Measurements from ENCODE around the gene GHRHR.

The GHRHR gene

DNA sequence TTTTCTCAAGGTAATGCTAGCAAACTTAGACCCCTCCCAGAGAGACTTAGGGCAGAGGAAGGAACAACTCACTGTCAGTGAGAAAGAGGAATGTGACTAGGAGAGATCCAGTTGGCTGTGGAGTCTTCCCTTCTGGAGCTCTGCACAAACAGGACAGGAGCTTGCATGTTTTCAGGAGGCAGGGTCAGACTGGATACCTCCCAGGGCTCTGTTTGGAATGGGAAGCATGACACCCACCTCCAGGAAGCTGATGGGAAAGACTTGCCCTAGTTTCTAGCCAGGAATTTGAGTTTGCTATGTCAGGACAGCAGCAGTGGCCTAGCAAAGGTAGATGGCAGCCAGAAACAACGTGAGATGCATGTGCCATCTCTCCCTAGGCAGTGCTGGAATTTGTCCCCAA lies 40.6 kb downstream of the GHRHR start:
- no peak for DNase-seq (ENCODE audit: low spot score)

DNA sequence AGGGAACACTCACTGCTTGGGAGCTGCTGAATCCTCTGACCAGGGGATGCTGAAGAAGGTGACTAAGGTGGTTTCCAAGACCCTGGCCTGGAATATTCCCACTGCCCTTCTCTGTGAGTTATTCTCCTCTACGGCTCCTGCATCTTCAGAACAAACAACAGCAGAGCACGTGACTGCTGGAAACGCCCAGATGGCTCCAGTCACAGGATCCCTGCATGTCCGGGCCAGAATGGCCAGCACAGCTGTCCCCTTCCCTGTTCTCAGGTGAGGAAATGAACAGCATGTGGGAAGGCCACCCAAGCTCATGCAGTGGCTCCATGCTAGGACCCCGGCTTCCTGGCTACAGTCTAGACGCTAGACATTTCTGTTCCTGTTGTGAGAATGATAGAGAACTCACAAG lies 43.1 kb downstream of the GHRHR start:
- DNase-seq (ENCODE audit: low spot score) = no peak

DNA sequence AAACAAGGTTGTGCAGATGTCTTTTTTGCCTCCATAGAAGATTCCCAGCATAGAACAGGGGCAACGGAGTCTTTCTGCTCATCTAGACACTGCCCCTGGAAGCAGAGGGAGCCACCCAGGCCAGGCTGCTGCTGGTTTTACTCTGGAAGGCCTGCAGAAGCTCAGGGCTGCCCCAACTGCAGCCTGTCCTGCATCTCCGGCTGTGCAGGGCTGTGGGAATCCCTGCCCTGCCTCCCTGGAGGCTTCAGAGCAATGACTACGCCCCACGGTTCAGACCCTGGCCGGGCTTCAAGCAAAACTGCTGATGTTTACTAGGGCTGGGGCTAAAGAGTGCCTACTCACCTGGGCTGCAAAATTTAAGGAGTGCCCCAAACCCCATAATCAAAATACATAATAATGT lies 43.9 kb downstream of the GHRHR start:
- no peak for DNase-seq (ENCODE audit: low spot score)

DNA sequence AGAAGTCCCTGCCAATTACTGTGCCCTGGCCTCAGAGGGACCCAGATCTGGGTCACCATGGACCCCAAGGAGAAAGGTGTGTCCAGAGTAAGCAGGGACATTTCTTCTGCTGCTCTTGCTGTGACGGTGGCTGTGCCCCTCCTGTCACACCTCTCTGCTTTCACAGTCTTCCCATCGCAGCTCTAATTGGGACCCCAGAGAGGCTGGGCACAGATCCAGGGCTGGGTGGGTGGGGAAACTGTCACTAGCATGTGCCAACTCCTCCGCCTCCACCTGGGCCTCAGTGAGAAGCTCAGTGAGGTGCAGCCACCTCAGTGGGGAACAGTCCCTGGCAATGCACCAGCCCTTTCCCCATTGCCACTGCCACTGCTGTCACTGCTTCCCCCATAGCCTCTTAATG lies 51.1 kb downstream of the GHRHR start:
- DNase-seq (ENCODE audit: low spot score) = no peak

DNA sequence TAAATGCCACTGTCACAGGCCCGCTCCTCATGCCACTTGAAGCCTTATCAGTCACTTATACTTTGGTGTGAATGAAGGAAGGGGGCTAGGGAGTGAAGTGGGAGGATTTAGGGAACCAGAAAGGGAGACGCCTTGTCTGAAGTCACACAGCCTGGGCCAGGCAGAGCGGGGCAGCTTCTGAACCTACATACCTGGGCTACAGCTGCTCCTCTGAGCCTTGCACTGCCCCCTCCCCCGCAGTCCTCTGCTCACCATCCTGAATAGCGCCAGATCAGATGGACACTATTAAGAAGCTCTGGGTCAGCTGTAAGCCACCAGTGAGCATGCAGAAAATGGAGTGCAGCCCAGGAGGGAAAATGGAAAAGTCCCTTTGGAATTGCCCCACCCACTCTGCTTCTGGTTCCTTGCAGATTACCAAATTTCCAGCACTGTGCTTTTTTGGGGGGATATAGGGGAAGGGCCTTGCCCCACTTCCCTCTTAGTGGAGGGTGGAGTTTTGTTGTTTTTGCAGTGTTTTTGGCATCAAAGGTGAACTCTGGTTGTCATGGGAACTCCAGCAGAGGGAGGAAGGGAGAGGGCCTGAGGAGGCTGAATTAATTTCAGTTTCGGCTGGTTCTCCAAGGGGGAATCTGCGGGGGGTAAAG lies 53.4 kb downstream of the GHRHR start:
- DNase-seq (ENCODE audit: low spot score) = no peak

DNA sequence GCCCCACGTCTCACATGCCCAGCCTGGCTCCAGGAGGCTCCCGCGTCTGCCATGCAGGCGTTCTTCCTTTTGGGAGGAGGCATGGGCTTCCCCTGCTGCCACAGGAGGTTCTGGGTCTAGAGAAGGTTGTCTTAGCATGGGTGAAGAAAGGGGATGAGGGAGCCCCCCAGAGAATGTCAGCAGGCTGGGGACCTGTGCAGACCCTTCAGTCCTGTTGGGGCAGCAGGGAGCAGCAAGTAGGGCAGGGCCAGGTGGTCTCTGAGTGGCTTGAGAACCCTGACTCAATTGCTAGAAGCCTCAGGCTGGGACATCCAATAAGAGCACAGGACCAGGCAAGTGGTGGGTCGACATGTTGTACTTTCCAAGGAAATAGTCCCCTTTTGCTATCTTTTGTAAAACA lies 54.0 kb downstream of the GHRHR start:
- DNase-seq (ENCODE audit: low spot score) = no peak

DNA sequence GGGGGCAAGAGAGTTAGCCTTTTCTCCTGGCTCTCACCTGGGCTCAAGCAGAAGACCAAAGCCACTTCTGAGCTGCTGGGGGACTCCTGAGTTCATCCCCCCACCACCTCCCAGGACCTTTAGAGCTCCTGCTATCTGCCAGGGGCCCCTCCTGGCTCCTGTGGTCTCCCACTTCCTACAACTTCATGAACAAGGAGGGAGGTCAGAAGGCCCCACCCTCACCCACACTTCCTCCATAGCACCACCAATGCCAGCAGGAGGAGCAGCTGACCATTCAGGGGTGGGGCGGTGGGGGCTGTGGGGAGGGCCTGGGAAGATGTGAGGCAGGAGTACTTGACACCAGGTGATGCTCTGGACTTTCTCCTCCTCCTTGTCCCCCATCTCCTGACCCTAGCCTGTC lies 55.8 kb downstream of the GHRHR start:
- no peak for DNase-seq (ENCODE audit: low spot score)

DNA sequence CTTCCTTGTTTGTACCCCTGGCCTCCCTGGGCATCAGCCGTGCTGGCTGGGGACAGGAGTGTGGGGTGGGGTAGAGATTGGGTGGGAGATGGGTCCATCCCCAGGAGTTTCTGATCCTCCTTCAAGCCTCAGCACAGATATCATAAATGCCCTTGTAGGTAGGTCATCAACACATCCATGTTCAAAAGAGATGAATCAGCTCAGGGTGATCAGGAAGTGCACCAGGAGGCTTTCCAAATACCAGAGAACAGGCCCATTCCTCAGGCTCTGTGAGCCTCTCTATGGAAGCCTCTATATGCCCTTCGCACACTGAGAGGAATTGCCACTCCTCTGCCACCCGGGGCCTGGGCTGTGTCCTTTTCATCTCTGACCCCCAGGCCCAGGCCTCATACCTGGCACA lies 56.4 kb downstream of the GHRHR start:
- no peak for DNase-seq (ENCODE audit: low spot score)

DNA sequence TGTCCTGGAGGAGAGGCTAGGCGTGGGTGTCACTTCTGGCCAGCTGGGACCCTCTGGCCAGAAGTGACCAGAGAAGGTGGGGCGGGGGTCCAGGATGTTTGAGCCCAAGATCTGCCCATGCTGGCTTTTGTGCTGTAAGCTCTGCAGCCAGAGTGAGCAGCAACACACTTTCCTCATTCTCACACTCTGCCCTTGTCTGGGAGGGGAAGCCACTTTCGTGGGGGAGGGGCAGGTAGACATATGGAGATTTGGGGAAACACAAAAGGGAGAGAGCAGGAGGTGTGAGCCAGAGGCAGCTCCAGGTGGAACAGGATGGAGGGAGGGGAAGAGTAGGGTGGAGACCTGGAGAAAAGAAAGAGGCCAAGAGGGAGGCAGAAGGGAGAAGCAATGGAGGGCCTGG lies 56.9 kb downstream of the GHRHR start:
- no peak for DNase-seq (ENCODE audit: low spot score)

DNA sequence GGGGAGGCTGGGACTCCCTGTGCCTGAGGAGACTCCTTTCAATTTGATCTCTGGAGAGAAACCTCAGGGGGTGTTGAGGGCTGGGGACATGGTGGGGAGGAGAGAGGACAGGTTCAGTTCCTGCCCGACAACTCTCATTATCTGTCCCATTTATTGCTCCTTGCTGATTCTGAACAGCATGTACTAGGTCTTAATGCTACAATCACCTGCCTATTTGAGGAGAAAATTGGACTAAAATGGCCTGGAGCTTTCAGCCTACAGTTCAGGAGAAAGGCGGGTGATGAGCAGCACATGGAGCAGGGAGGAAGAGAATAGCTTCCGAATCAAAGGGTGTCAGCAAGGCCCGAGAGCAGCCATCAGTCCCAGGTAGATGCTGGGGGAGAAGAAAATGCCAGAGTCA lies 58.4 kb downstream of the GHRHR start:
- no peak for DNase-seq (ENCODE audit: low spot score)

DNA sequence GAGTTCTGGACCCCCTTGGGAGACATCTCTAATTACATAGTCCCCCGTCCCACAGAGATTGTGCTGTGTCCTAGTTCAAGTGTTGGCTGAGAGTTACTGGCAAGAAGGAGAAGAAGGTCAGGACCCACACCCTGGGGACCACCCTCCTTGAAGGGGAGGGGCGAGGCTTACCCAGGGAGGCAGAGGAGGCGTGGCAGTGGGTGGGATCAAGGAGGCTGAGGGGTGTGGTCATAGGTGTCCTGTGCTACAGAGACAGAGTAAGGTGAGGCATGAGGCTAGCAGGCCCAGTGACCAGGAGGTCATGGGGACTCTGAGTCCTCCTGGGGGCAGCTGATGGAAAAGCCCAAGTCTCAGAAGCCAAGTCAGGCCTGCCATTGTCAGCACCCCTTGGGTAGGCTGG lies 59.0 kb downstream of the GHRHR start:
- DNase-seq (ENCODE audit: low spot score) = no peak

DNA sequence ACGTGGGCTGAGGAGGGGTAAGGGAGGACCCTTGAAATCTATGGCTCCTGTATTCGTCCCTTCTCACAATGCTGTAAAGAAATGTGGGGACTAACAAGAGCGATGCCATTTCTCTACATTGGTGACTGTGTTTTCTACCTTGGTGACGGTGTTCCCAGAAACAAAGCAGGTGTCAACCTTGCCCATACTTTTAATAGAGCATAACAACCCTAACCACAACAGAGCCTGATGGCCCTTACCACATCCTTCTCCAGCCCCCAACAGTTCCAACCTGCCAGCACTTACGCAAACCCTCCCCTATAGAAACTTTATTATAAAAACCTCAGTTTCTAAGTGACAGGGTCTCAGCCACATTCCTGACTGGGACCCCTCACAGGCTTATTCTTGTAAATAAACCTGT lies 60.1 kb downstream of the GHRHR start:
- no peak for DNase-seq (ENCODE audit: low spot score)

DNA sequence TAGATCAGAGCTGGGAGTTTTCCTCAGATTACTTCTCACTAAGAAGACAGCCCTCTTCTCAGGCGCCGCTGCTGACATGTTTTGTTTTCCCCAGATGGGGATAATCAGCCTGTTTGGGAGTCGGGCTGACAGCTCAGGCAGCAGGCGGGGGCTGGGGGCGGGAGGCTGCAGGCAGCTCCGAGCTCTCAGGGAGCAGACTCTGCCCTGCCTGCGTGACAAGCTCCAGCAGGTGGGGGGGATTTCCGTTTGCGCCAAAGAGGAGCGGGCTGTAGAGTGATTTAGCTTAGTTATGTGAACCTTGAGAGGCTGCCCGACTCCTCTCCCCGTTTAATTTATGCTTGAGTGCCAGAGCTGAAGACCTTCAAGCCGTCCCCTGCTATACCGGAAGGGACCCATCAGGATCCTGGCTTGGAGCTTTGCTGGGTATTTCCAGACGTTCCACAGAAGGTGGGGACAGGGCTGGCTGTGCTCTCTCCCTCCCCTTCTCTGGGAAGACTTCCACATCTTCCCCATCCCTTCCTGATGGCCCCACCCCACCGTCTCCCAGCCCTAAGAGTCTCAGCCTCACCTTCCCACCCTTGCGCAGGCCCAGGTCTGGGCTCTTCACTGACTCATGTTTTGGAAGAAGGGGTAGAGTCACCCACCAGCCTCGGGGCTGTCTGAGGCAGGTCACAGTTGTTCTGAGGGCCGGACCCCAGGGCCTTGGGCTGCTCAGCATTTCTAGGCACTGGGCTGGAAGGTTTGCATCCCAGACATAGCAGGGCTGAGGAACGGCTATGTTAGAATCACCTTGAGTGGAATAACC lies 63.6 kb downstream of the GHRHR start:
- DNase-seq (ENCODE audit: low spot score) = peak; percentile 78

DNA sequence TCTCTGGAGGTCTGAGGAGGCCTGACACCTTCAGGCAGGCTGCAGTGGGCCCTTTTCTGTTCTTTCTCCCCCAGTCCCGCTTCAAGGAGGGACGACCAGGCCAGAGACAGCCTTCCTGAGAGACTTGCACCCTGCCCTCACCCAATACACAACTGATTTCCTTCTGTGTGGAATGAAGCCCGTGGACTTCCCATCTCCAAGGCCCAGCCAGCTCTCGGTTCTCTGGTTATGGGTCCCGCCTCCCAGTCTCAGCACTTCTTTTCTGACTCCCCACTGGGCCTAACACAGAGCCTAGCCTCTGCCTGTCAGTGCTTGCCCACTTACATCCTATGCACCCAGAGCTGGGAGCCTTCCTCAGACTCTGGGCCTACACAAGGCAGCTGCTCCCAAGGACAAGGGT lies 64.3 kb downstream of the GHRHR start:
- no peak for DNase-seq (ENCODE audit: low spot score)

DNA sequence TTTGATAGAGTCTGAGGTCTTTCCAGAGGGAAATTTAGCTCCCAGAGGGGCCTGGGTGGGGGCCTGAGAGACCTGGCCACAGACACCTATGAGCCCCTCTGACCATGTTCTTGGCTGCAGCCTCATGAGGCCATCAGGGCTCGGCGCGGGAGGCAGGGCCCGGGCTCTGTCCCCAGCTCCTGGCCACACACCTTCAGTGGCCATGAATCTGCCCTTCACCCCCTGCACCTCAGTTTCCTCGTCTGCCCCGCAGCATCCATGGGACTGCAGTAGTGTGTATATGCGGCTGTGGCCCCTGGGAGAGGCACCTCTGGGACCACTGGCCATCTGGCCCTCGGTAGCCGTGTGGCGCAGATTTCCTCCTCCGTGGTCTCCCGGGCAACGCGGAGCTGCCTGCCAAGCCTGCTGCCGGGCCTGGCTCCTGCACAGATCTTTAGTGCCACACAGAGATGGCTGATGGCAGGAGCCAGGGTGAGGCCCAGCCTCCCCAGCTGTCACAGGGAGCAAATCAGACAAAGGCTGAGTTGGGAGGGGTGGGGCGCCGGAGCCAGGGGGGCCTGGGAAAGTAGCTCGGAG lies 64.8 kb downstream of the GHRHR start:
- peak; percentile 80 for DNase-seq (ENCODE audit: low spot score)
